Fibroblast of peridontal ligament (primary cell): ENCODE data around the gene HSPG2.

ENCODE experiments used
- DNase-seq: peaks from one replicate; pipeline ENCODE4 v3.0.0-alpha.2; 2010; ENCODE audit errors: extremely low read depth

The HSPG2 gene

DNA sequence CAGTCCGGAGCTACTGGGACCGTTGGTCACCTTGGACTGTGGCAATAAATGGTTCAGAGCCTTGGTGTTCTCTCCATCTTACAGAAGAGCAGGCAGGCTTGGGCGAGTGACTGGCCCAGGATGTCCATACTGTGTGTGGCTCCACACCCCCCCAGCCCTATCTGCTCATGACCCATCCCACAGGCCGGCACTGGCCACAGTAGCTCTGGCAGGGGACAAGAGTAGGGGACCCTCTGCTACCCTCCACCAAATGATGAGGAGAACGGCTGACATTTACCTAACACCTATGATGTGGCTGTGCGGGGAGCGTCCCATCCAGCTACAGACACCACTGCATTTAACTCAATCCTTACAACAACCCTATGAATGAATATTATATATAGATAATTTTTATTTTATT is 111.7 kb downstream of the HSPG2 start:
- DNase-seq, result no peak

DNA sequence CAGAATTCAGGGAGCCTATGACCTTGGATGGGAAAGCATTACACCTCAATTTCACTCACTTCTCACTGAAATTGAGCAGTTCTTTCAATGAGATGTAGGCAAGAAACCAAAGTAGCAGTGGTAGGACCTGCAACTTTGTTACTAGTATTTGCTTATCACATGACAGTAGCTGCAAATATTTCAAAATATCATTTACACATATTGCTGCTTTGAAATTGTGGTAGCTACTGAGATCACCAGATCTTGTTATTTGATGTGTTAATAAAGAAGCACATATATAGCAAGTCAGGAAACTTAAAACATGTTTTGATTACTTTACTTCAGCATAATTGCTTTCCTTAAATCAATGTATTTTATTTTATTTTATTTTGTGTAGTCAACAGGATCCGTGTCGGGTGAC is 112.2 kb downstream of the HSPG2 start:
- DNase-seq, result no peak

DNA sequence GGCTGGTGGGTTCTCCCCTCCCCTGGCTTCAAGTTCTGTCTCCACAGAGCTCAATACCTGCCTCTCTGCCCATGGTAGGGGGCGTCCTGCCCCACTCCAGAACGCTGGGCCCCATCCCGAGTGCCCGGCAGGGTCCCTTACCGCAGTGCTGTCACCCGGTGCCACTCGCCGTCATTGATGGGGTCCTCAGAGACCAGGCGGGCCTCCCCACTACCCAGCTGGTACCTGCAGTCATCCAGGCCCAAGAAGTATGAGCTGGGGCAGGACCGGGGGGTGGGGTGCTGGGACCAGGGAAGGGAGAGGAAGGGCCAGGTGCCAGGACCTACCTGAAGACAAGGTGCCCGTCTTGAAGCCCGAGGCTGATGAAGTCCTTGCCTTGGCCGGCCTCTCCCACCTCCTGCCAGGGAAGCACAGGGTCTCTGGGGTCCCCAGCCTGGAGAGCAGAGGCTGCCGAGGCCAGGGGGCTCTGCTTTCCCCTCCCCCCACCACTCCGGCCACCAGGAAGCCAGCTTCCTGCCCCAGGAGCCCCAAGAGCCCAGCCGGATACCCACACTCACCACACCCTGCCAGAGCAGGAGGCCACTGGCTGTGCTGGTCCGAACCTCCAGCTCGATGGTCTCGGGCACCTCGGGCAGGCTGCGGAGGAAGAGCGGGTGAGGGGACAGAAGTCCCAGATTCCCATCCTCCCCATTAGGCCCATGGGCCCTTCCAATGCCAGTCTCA is 113.0 kb downstream of the HSPG2 start:
- no peak for DNase-seq

DNA sequence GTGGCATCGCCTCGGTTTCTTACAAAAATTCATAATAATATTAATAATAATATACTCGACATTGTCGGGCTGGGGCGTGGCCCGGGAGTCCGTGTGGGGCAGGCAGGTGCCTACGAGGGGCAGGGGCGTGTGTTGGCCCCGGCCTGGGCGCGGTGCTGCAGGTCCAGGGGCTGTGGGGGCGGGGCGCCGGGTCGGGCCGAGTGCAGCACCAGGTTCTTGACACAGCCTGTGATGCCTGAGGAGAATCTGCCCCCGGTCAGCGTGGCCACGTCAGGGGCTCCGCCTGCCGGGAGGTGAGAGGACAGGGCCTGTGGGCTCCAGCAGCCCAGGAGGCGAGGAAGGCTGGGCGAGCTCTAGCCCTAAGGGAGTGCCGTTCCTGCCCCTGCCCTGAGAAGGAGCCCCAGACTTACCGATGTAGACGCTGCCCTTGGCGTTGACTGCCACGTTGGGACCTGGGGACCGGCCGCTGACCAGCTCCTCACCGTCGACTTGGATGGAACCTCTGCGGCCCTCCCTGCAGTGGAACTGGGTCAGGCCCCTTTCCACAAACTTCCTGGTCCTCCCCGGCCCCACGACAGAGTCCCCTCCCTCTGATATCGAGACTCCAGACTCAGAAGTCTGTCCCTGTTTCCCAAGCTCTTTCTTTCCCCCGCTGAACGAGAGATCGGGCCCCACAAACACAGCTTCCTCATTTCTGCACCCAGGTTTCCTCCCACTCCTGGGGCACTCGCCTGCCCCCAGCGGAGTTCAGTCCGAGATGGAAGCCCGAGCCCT is 113.7 kb downstream of the HSPG2 start:
- no peak for DNase-seq

DNA sequence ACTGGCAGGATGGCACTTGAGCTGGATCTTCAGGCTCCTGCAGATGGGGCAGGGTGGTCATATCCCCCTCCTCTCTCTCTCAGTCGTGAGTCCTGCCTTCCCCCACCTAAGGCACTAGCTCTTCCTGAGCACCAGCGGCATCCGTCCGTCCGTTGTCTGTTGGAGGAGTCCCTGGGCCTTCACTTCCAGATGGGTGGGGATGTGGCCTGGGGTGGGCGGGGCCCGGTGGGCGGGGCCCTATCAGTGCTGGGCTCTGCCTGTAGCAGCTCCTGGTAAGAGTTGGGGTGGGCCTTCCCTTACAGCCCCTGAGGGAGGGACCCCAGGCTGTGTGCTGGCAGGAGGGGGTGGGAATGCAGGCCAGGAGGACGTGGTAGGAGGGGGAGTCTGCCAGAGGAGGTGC is 114.8 kb downstream of the HSPG2 start:
- no peak for DNase-seq

DNA sequence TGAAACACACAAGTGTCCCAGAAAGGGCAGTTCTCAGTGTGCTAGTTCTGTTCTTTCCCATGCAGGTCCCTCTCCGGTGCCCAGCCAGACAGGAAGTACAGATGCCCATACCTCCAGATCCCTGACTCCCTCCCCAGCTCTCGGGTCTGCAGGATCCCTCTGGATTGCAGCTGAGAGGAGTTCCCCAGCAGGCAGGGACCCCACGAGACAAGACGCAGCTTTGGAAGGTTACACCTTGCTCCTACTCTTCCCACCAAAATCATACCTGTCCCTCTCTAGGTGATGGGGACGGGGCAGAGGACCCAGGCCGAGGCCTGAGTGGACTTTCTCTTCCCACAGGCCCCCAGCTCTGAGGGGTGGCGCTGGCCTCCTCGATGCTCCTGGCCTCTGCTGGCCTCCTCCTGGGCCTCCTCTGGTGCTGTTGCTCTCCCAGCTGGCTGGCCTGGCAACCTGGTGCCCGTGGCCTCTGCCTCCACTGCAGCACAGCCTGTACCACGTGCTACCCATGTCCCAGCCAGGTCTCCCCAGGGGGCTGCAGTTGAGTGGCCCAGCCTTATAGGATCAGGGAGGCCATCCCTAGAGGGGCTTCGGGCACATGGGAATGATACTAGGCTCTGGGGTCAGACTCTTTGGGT is 115.6 kb downstream of the HSPG2 start:
- no peak for DNase-seq

DNA sequence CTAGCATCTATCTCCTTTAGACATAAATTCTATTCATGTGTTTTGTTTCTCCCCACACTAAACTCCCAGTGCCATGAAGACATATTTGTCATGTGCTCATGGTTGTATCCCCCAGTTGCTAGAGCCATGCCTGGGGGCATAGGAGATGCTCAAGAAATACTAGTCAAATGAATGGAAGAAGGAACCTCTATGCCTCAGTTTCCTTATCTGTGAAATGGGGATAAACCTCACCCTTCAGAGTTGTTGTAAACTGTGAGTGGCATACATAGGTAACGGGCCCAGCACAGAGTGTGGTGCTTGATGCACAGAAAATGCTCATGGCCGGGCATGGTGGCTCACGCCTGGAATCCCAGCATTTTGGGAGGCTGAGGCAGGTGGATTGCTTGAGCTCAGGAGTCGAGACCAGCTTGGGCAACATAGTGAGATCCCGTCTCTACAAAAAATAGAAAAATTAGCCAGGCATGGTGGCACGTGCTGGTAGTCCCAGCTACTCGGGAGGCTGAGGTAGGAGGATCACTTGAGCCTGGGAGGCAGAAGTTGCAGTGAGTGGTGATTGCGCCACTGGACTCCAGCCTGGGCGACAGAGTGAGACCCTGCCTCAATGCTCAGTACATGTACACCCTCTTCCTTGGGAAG is 116.4 kb downstream of the HSPG2 start:
- DNase-seq, result no peak

DNA sequence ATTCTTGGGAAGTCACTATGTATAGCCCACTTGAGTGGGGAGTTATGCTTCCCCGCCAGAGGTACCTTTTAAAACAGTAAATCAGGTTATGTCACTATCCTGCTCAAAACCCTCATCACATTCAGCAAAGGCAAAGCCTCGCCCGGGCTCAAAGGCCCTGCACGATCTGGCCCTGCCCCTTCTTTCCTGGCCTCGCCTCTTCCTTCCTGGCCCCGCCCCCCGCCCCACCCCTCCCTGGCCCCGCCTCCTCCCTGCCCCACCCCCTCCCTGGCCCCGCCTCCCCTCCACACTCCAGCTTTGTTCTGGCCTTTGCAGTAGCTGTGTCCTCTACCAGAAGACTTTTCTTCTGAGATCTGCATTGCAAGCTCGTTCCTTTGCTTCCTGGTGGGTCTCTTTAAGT is 118.5 kb downstream of the HSPG2 start:
- DNase-seq, result no peak

DNA sequence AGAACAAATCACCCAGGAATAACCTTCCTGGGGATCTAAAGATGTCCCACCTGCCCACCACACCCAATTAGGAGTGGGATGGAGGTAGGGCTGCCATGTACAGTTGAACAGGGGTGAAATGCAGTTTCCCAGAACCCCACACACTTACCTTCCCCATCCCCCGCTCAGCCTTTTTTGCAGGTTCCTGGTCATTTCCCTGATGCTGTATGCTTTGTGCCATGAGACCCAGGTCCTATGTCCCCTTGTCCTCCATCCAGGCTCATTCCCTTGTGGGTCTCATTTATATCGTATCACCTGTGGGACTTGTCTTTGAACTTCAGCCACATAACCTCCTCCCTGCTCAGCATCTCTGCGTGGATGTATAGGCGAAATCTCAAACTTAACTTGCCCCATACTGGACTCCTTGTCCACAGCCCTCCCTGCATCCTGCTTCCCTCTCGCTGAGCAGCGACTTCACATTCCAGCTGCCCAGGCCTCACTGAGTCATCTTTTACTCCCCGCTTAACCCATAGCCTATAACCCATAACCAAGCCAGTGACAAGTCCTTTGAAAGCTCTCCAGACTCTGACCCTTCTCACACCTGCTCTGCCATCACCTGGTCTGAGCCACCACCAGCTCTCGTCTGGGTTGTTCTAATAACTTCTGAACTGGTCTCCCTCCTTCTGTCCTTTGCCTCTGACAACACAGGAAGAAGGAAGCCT is 120.4 kb downstream of the HSPG2 start:
- DNase-seq, result peak; percentile 45

DNA sequence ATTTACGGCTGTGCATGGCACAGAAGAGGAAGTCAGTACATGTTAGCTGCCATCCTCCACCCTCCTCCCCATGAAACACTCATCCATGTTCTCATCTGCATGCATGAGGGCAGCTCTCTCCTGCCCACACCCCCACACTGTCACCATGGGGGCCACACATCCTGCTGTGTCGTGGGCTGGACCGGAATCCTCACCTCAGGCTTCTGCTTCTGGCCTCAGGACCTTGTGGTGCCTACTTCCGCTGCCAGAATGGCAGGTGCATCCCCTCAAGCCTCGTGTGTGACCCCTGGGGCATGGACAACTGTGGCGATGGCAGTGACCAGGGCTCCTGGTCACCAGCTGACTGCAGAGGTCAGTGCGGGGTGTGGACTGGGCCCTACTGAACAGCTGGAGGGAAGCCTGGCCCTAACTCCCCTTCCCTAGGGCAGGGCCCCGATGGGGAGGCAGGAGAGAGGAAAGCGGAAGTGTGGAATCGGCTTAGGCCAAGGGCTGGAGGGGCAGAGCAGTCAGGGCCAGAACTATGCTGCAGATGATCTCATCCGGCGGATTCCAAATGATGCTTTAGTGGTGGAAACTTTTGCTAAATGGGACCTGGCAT is 121.3 kb downstream of the HSPG2 start:
- DNase-seq, result no peak

DNA sequence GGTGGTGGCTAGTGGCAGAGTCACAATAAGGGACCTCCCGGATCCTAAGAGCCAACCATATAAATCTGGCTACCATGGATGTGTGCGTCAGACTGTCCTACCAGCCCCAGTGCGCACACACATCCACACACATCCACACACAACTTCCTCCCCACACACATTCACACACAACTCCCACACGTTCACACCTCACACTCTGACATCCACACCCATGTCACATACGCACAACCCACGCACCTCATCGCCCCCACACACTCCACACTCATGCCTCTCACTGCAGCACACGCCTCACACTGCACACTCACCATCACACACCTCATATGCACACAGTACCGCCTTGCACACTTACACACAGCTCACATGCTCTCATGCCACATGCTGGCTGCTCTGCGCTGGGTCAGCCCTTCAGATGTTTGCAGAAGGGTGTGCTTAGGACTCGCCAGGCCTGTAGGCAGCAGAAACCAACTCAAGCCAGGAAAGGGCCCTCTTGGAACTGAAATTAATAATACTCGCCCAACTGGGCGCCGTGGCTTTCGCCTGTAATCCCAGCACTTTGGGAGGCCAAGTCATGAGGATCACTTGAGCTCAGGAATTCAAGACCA is 122.0 kb downstream of the HSPG2 start:
- DNase-seq, result no peak

DNA sequence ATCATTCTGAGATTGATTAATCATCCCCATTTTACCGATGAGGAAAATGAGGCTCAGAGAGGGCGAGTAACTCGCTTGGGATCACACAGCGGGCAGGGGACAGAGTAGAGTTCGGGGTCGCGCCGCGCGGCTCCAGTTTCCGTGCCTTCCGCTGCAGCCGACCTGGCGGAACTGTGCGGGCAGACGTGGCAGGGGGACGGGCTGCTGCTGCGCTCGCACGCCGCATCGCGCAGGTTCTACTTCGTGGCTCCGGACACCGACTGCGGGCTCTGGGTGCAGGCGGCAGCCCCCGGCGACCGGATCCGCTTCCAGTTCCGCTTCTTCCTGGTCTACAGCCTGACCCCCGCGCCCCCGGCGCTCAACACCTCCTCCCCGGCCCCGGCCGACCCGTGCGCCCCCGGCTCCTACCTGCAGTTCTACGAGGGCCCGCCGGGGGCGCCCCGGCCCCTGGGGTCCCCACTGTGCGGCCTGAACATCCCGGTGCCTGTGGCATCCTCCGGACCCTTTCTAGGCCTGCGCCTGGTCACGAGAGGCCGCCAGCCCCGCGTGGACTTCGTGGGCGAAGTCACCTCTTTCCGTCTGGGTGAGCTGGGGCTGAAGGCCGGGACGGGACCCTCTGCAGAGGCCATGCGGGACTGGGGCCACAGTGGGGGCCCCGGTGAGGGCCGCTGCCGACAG is 122.7 kb downstream of the HSPG2 start:
- no peak for DNase-seq

DNA sequence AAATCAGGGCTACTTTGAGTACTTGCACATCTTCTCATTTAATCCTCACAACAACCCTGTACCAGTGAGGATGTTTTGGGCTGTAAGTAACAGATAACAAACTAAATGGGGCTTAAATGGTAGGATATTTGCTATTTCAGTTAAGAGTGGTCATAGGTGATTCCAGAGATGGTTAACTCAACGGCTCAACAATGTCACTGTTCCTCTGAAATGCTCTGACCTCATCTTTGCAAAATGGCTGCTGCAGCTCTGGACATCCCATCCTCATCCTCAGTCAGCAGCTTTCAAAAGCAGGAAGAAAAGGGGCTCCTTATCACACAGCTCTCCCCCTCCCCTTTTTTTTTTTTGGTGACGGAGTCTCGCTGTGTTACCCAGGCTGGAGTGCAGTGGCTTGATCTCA is 123.6 kb downstream of the HSPG2 start:
- DNase-seq, result no peak

DNA sequence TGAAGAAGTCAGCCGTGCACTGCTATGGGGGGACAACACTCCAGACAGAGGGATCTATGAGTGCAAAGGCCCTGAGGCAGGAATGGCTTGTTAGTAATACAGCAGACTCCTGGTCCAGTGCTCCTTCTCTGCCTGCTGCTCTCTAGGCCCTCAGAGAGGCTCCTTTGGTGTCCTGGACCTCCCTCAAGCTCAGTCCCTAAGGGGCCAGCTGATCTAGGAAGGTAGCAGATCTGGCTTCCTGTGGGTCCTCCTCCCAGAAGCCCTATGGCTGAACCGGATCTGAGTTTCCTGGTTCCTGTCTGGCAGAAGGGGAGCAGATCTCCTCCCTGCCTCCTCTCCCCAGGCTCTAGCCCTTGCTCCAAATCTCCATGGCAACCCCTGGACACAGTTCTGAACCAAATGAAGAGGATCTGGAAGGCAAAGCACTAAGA is 125.2 kb downstream of the HSPG2 start, which contains the start of gene LDLRAD2:
TSS of gene LDLRAD2 (plus strand) at position 391 of the 431 bp plus-strand sequence. CDS start 187 bp downstream, outside the sequence.
- peak; percentile 51 for DNase-seq

DNA sequence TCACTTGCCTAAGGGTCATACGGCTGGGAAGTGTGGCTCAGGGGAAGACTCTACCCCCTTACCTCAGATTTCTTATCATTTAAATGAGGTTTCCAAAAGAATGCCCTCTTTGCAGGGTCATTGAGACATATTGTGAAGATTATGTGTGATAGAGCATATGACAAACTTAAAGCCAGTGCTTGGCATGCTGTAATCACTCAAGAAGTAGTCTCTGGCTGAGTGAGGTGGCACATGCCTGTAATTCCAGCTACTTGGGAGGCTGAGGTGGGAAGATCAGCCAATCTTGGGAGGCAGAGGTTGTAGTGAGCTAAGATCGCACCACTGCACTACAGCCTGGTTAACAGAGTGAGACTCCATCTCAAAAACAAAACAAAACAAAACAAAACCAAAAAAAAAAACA is 132.6 kb downstream of the HSPG2 start:
- no peak for DNase-seq

DNA sequence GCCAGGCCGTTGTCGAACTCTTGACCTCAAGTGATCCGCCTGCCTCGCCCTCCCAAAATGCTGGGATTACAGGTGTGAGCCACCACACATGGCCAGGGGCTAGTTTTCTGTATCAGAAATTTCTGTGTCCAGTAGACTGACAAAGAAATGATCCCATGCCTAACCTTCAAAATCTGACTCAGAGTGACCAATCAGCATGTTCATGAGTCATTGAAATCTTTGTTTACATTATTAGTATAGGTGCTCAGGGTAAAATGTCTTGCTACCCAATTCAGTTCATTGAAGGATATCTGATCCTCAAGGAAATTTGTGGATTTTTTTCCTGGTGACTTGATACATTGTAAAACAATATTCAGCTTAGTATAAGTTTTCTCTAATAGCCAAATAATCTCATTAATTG is 136.0 kb downstream of the HSPG2 start:
- no peak for DNase-seq

DNA sequence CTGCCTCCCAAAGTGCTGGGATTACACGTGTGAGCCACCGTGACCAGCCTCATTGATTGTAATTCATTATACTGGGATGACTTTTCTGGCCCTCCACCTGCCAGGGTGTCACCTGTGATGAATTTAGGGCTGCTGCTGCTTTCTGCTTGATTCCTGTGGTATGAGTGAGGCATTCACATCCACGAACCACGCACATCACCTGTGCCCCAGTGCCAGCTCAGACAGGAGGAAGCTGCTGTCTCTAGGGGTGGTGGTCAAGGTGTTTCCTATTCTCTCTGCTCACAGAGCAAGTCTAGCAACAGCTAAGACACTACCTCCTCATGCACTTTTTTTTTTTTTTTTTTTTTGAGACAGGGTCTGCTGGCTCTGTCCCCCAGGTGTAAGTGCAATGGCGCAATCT is 137.4 kb downstream of the HSPG2 start:
- no peak for DNase-seq

DNA sequence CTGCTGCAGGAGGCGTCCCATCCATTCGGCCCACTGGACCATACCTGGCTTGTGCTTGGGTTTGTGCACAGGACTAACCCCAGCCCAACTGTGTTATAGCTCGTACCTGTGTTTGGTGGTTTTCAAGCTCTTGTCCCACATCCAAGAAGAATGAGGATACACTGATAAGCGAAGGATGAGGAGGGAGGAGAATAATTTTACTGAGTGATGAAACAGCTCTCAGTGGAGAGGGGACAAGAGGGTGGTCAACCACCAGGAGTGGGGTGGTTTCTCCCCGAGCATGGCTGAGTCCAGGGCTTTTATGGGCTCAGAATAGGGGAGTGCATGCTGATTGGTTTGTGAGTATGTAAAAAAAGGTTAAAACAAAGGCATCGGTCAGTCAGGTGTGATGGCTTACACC is 142.0 kb downstream of the HSPG2 start:
- no peak for DNase-seq

DNA sequence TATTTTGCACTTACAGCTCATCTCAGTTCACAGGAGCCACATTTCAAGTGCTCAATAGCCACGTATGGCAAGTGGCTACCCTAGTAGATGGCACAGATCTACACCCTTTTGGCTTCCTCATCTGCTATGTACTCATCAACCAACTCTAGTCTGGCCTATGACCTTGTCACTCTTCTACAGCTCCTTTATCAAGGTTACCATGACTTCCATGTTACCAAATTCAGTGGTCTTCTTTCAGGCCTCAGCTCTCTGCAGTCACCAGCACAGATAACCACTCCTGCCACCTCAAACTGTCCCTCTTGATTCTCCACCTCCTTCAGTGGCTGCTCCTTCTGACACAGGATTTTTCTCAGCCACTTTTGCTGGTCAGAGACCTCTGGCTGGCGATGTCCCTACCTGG is 142.5 kb downstream of the HSPG2 start:
- no peak for DNase-seq

DNA sequence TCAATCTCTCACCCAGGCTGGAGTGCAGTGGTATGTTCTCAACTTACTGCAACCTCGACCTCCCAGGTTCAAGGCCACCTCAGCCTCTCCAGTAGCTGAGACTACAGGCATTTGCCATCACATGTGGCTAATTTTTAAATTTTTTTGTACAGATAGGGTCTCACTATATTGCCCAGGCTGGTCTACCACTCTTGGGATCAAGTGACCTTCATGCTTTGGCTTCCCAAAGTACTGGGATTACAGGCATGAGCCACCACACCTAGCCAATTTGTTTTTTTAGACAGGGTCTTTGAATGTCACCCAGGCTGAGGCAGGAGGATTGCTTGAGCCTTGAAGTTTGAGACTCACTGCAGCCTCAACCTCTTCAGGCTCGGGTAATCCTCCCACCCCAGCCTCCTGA is 144.0 kb downstream of the HSPG2 start:
- no peak for DNase-seq
